Esophagus muscularis mucosa (tissue), 4 donors: ENCODE results near the gene CCDC174. TPM values are rescaled to one million over a fixed set of nuclear protein-coding genes. Genes with fewer than 3 reads are reported as not detected.

Experiments
- DNase-seq: peaks from one replicate; pipeline ENCODE4 v3.0.0-alpha.2; 2017; ENCODE audit errors: extremely low spot score
- H3K27ac ChIP-seq, 4 donors: fragments of 200-600 bp; sonication (generic); replicated peaks in 1 of 4; 1 replicate in 3 of 4; 2 replicates in 1 of 4; pipeline ENCODE4 v1.5.1; 2016 to 2019; ENCODE audit warnings: mild to moderate bottlenecking in 1 of 4
- H3K27me3 ChIP-seq, 4 donors: fragments of 200-600 bp; sonication (generic); one replicate each; pipeline versions ENCODE4 v1.5.1 to v1.6.0; 2016 to 2019
- H3K36me3 ChIP-seq, 4 donors: fragments of 200-600 bp; sonication (generic); one replicate each; pipeline ENCODE4 v1.5.1; 2016 to 2019
- H3K4me1 ChIP-seq, 4 donors: fragments of 200-600 bp; sonication (generic); one replicate each; pipeline ENCODE4 v1.5.1; 2016 to 2019
- H3K4me3 ChIP-seq, 4 donors: fragments of 200-600 bp; sonication (generic); 1 replicate in 2 of 4; 2 replicates in 2 of 4; pipeline ENCODE4 v1.5.1; 2016 to 2019; ENCODE audit warnings: mild to moderate bottlenecking in 4 of 4, moderate library complexity in 1 of 4
- H3K9me3 ChIP-seq, 4 donors: fragments of 200-600 bp; sonication (generic); 1 replicate in 3 of 4; 2 replicates in 1 of 4; pipeline ENCODE4 v1.5.1; 2016 to 2019
- CTCF ChIP-seq, 3 experiments: fragments of 200-600 bp in 2 of 3; fragments of 450-650 bp in 1 of 3; sonication (generic) in 2 of 3; IDR thresholded peaks; one replicate each; pipeline ENCODE4 v1.5.1; 2017 to 2019; ENCODE audit warnings: antibody characterized with exemption in 3 of 3, mild to moderate bottlenecking in 2 of 3, moderate library complexity in 1 of 3
- EP300 ChIP-seq: sonication (generic); formaldehyde crosslinking; IDR thresholded peaks from one replicate; pipeline ENCODE4 v1.6.1; 2017; ENCODE audit warnings: antibody characterized with exemption
- POLR2A ChIP-seq: fragments of 450-650 bp; IDR thresholded peaks from one replicate; pipeline ENCODE4 v1.6.1; 2017; ENCODE audit warnings: antibody characterized with exemption, moderate library complexity, mild to moderate bottlenecking, low read depth
- POLR2AphosphoS5 ChIP-seq, 2 donors: sonication (generic); formaldehyde crosslinking; IDR thresholded peaks; one replicate each; pipeline ENCODE4 v1.6.1; 2017; ENCODE audit warnings: antibody characterized with exemption in 2 of 2
- WGBS: methylation state at CpG from one replicate; pipeline ENCODE4 v1.1.5; 2018; 5-methylcytosine and 5-hydroxymethylcytosine counted together
- intact Hi-C: fragments of 100-400 bp; cut with DNase I; formaldehyde crosslinking; loops from one replicate; pipeline ENCODE4 v1.15.1; 2023
- total RNA-seq, 4 donors: library from RNA; depleted of rRNA; stranded (reverse); fragments of >200 nt; gene quantifications; one replicate each; pipeline versions ENCODE4 v1.1.0 to v1.2.1, GENCODE V29; 2016

The CCDC174 gene
- total RNA-seq, 4 donors from 2014 or later, result 10.8 to 17.0 (median 13.5) TPM

- Histone ChIP-seq H3K4me3 (no peak overlapping the region), H3K9me3 (no peaks in the 10 kb centered on the region), H3K36me3 (peaks cover 68 to 98% (median 95%) of the 10 kb centered on the region in 4 donors), H3K27ac (no peak overlapping the region), H3K4me1 (peaks cover 3 to 9% (median 4%) of the 10 kb centered on the region in 4 donors), H3K27me3 (no peaks in the 10 kb centered on the region)
- intact Hi-C loops, result loop anchor here (10.0 kb wide), 1 partner anchor 436 kb away; the partner anchor contains the start of gene RBSN
- DNase-seq, result no peak
- WGBS, result 91% methylated on average over 2 of the region's 2 CpGs
- TF ChIP-seq EP300 (no peak), POLR2A (no peak), POLR2AphosphoS5 (IDR thresholded peaks at IDR 0.05) (no peak), CTCF (IDR thresholded peaks at IDR 0.05) (no peak)
These were observed 7.4 kb downstream of the CCDC174 start for GRCh38 chr3:14658978-14659377.

GRCh38 chr3:14660942-14661341, 9.4 kb downstream of the CCDC174 start:
- peaks cover 0 to 7% (median 0%) of the 10 kb centered on the region in 4 donors for H3K4me1 ChIP-seq
- no peaks in the 10 kb centered on the region for H3K27me3 ChIP-seq
- peaks cover 74 to 100% (median 100%) of the 10 kb centered on the region in 4 donors for H3K36me3 ChIP-seq
- H3K4me3 ChIP-seq, result no peak overlapping the region
- TF ChIP-seq POLR2A, result no peak
- no peak for TF ChIP-seq EP300
- no peak for TF ChIP-seq CTCF (IDR thresholded peaks at IDR 0.05)
- TF ChIP-seq POLR2AphosphoS5 (IDR thresholded peaks at IDR 0.05), result no peak
- DNase-seq, result no peak
- H3K9me3 ChIP-seq, result no peaks in the 10 kb centered on the region
- intact Hi-C loops, result no loop called here
- H3K27ac ChIP-seq, result no peak overlapping the region
- WGBS, result 68% methylated on average over 4 of the region's 4 CpGs

GRCh38 chr3:14663396-14664135, 12.0 kb downstream of the CCDC174 start:
- no peak for DNase-seq
- no peak overlapping the region for H3K27ac ChIP-seq
- WGBS, result 83% methylated on average over 5 of the region's 5 CpGs
- no peaks in the 10 kb centered on the region for H3K9me3 ChIP-seq
- no peaks in the 10 kb centered on the region for H3K4me1 ChIP-seq
- no peak overlapping the region for H3K4me3 ChIP-seq
- intact Hi-C loops, result no loop called here
- H3K27me3 ChIP-seq, result no peaks in the 10 kb centered on the region
- TF ChIP-seq CTCF (IDR thresholded peaks at IDR 0.05) (no peak), EP300 (no peak), POLR2A (no peak), POLR2AphosphoS5 (IDR thresholded peaks at IDR 0.05) (no peak)
- peaks cover 85 to 100% (median 100%) of the 10 kb centered on the region in 4 donors for H3K36me3 ChIP-seq

- Histone ChIP-seq H3K27ac (no peak overlapping the region), H3K27me3 (no peaks in the 10 kb centered on the region), H3K9me3 (no peaks in the 10 kb centered on the region), H3K4me3 (no peak overlapping the region), H3K36me3 (peaks cover 85 to 100% (median 100%) of the 10 kb centered on the region in 4 donors), H3K4me1 (no peaks in the 10 kb centered on the region)
- WGBS, result 82% methylated on average over 3 of the region's 3 CpGs
- TF ChIP-seq POLR2A (no peak), POLR2AphosphoS5 (IDR thresholded peaks at IDR 0.05) (no peak), CTCF (IDR thresholded peaks at IDR 0.05) (no peak), EP300 (no peak)
- intact Hi-C loops, result no loop called here
- no peak for DNase-seq
These were observed 12.6 kb downstream of the CCDC174 start for GRCh38 chr3:14664170-14664569.
